Dedifferentiated amniotic fluid mesenchymal stem cell (primary cell): ENCODE measurements around the gene UGT8.
"Not testable (repeated sequence)": the region's sequence is repeated elsewhere in the genome, so short reads cannot be mapped to it uniquely, and the experiment has no call there.

Experiments used
- DNase-seq: peaks from one replicate; pipeline ENCODE4 v3.0.0-alpha.2; 2016; ENCODE audit errors: extremely low spot score

Gene UGT8, protein sequence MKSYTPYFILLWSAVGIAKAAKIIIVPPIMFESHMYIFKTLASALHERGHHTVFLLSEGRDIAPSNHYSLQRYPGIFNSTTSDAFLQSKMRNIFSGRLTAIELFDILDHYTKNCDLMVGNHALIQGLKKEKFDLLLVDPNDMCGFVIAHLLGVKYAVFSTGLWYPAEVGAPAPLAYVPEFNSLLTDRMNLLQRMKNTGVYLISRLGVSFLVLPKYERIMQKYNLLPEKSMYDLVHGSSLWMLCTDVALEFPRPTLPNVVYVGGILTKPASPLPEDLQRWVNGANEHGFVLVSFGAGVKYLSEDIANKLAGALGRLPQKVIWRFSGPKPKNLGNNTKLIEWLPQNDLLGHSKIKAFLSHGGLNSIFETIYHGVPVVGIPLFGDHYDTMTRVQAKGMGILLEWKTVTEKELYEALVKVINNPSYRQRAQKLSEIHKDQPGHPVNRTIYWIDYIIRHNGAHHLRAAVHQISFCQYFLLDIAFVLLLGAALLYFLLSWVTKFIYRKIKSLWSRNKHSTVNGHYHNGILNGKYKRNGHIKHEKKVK

DNA sequence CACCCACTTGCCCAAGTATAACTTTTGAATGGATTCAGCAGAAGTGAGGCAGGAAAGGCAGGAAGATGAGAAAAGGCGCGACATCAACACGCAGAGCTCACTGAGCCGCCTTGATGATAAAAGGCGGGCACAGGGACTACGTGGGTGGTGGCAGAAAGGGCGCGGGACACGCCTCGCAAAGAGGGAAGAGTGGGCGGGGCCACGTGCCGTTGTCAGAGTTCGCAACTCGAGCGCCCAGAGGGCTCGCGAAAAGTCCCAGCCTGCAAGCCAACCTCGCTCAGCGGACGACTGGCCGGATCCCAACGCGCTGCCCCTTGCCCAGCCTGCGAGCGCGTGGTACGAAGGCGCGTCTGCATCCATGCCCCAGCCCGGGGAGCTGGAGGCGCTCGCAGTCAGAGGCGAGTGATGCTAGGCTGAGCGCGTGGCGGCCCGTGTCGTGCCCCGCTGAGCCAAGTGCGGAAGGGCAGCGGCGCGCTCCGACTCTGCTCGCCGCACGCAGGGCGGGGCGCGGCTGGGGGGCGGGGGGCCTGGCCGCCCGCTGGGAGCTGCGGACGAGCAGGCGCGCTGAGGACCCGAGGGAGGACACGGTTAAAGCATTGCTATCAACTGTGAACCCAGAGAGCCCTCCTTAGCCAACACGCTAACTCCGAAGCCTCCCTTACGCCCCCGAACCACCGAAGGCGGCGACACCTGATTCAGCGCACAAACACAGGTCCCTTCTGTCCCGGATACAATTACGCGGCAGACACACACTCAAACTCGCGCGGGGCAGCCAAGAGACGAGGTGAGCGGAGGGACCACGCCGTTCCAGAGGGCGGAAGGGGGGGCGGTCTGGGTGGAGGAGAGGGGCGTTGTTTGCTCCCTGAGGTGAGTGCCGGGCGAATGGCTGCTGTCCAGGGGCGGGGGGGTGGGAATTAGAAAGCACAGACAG is at the start of gene UGT8:
Gene UGT8 (plus strand): TSS at position 617 of the 931 bp plus-strand sequence. CDS start 24,074 bp downstream, outside the sequence.
- DNase-seq: no peak

DNA sequence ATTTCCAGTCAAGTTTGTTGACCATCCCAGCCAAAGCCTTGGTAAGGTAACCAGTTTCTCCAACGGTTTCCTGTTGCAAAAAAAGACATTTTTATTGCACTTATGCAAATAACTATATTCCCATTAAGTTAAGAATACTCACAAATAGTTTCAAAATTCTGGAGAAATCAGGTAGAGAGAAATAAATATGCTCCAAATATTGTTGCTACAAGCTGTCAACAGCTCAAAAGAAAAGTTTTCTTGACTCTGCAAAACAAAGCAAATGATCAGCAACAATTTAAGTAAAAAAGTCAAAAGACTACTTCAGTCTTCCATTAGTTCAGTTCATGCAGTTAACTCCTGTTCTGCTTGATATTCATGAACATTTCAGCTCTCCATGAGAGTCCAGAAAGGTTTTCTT is 49.0 kb upstream of the UGT8 start:
- no peak for DNase-seq

DNA sequence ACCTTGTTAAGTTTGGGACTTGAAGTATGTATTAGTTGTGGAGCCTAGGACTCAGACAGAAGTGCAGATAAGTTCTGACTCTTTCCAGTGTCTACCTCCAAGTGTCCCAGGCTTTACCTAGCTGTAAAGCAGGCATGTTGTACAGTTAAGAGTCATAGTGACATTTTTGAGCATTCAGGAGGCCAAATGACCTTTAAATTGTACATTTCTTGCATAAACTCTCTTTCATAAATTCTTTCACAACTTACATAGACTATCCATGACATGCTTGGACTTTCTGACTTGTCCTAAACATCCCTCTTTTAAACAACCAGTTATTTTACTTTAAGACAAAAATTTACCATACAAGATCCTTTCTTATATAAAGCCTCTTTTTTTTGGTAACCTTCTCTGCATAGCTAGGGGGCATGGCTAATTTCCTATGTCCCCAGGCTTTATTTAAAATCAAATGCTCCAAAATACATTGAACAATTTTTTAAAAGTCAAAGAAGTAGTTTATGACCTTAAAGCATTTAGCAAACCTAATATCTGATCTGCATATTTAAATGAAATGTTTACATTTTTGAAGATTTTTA is 40.1 kb upstream of the UGT8 start:
- no peak for DNase-seq

DNA sequence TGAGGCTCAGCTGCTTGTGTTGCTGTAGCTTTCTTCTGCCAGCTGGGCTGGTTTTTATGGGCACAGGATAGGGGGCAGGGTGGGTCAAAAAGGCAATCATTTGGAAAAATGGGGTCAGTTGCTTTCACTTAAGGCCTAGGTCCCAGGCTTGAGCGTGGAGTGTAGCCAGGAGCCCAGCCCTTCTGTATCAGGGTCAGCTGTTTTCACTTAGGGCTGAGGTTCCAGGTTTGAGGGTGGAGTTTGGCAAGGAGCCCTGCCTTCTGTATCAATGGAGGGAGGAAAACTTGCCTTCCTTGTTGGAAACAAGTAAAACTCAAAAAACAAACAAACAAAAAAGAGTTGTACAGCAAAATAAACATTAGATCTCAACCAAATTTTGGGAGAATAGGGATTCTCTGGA is 37.0 kb upstream of the UGT8 start:
- DNase-seq: no peak

DNA sequence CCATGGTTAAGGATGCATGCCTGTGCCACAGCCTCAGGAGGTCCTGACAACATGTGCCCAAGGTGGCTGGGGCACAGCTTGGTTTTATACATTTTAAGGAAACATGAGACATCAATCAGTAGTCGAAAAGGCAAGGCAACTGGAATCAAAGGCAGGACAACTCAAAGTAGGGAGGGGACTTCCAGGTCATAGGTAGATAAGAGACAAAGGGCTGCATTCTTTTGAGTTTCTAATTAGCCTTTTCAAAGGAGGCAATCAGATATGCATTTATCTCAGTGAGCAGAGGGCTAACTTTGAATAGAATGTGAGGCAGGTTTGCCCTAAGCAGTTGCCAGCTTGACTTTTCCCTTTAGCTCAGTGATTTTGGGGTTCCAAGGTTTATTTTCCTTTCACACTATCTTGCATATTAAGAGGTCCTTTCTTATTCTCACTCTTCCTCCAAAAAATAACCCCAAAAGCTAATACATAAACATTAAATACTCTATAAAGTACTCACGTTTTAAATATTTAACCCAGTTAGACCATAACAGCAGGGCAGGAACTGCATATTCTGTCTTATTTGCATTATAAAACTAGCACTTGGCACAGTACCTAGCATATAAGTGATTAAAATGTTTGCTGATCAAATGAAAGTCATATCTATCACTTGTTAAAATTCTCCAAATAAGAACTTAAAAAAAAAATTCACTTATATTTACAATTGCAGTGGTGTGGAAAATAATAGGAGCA is 36.3 kb upstream of the UGT8 start:
- DNase-seq: no peak

DNA sequence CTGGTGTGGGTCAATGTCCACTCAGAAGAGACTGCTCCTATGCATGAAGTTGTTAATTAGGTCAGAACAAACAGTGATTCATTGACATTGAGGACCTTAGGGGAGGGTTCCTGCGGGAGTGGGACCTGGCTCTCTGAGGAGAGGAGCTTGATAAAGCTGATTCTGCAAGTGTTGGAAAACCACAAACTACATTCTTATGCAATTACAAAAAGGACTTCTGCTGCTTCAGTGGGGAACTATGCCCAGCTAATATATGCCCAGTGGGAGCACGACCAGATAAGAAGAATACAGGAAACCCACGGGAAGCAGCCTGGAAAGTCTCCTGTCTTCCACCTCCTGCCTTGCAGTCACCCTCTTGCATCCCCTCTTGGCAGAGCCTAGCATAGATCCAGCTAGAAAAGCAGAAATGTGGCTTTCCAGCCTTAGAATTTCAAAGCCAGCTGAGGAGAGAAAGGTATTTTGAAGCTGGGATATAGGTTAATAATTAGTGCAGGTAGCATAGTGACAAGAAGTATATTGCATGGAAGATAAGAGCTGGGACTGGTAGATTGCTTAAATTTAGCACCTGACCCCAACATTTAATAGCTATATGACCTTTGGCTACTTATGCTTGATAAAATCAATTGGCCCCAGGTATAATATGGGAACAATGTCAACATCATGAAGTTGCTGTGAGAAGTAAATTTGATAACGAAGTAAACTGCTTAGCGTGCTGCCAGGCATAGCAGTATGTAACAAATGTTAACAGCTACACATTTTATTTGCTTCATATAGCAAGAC is 34.9 kb upstream of the UGT8 start:
- DNase-seq: no peak

DNA sequence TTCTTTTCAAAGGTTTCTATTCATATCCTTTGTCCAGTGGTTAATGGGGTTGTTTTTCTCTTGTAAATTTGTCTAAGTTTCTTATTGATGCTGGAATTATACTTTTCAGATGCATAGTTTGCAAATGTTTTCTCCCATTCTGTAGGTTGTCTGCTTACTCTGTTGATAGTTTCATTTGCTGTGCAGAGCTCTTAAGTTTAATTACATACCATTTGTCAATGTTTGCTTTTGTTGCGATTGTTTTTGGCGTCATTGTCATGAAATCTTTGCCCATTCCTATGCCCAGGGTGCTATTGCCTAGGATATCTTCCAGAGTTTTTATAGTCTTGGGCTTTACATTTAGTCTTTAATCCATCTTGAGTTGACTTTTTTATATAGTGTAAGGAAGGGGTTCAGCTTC is 21.2 kb upstream of the UGT8 start:
- no peak for DNase-seq

DNA sequence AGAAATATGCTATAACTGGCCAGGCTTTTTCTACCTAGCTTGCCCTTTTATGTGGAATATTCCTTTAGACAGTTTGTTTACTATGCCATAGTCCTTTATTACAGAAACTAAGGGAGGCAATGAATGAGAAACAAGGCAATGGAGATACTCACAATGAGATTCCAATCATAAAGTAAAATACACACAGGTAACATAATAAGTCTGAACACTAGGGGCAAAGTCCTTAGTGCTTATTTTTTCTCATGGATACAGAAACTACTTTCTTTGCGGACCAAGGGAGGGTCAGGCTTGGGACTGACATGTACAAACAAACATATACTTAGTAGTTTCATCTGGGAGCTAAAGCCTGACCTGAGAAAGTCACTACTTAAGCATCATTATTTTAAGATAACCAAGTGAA is 16.0 kb upstream of the UGT8 start:
- no peak for DNase-seq

DNA sequence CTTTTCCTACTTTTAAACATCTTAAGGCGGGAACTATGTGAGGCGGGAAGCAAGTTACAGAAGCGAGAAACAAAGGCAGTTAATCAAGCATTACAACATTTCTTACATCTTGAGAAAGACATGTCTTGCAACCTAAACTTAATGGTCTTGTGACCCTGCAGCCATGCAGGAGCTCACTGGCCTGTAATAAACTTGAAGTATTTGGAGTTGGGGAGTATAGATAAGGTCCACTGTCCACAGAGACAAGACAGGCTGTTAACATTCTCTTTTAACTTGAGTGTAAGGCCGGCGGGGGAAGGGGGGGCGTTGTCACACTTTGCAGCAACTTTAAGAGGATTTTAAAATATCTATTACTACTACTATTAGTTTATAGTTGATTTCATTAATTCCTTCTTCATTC is 10.3 kb upstream of the UGT8 start:
- DNase-seq: no peak

DNA sequence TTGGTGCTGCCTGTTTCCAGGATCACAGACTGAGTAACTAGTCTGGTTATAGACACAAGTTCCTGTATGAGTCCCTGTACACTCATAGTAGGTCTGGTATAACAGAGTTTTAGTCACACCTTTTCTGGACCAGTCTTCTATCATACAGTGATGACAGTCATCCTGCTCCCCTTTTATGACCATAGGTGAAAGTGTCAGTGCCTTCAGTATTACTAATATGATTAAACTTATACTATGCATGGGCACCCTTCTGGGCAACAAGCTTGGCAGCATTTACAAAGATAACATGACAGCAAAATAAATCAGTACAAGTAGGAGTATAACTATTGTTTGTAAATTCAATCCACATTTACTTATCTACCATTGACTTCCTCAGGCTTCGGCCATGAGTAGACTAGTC is 8.2 kb upstream of the UGT8 start:
- DNase-seq: not testable (repeated sequence)

DNA sequence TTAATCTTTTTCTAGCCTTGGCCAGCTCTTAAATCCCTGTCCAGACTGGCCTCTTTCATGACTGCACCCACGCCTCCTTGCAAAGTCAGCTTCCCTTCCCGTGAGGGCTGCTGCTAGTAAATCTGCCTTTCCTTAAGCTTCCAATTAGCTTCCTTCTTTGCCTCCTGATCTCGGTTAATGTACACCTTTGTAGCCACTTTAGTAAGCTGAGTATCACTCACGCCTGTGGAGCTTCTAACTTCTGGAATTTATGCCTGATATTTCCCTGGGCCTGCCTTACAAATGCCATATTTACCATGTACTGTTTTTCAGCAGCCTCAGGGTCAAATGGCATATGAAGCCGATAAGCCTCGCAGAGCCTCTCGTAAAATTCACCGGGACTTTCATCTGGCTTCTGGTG is 5.1 kb upstream of the UGT8 start:
- no peak for DNase-seq

DNA sequence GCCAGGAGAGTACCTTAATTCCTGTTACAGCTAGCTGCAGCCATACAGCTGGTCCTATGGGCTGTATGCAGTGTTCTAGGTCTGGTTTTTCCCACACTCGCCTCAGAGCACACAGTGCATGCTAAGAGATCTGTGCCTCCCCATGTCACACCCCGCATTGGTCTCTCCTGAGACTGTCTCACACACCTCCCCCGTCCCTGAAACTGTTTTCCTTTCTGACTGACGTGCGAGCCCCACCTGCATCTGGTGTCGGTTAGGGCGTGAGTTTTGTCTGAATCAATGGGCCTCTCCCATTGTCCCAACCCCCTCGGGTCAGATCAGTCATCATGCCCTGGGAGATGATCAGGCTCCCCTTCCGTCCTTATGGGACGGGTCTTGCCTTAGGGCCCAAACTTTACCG is 3.4 kb upstream of the UGT8 start:
- no peak for DNase-seq

DNA sequence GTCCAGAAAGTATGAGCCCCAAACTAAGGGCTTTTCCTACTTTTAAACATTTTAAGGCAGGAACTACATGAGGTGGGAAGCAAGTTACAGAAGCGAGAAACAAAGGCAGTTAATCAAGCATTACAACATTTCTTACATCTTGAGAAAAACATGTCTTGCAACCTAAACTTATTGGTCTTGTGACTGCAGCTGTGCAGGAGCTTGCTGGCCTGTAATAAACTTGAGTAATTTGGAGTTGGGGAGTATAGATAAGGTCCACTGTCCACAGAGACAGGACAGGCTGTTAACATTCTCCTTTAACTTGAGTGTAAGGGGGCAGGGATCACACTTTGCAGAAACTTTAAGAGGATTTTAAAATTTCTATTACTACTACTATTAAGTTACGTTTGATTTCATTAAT is 2.7 kb upstream of the UGT8 start:
- DNase-seq: no peak

DNA sequence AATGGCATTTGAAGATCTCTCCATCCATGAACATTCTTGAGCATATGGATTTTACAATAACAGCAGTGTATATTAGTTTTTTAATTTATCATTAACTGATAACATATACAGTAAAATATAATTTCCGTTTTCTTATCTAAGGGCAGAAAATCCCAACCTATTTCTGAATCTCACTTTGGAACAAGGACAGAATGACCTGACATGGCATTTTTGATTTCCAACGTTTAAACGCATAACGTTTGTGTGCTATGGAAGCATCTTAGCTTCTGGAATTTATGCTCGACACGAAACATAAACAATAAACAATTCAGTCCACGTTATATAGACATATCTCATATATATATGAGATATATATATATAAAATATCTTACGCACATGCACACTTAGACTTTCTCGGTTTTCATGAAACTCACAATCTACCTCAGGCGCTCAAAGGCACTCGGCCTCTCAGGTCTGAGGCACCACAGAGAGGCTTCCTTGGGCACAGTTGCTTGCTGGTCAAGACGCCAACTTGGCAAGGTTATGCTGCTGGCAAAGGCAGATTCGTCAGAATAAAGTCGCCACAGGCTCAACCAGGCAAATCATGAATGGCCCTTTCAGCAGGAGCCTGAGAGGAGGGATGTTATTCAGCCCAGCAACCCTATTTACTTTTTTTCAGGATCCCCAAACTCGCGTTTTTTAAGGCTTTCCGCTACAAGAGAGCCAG is 1.0 kb upstream of the UGT8 start:
- DNase-seq: no peak

DNA sequence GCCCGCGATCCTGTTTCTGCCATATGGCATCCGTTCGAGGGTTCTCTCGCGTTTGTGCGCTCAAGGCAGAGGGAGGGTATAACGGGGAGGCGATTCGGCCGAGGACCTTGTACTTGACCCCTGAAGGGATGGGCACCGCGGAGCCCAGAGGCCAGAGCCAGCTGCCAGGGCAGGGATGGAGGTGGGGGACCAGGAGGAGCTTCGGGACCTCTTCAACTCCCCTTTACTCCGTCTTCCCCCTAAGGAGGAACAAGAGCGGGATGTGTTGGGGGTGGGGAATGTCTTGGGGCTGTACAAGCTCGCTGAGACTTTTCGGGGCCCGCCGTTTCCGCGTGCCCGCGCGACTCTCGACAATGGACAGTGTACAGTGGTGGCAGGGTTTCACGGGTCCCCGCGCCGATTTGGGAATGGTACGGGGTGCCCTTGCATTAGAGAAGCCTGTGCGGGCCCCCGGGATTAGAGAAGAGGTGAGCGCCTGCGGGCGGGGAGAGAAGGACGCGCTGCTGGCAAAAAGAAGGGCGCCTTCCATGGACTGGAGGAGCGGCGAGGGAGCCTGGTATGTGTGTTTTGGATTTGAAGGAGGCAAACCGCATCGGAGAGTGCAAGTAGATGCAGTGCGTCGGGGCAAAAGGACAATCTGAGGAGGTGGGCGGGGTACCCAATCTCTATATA is 760 bp downstream of the UGT8 start:
- DNase-seq: no peak

DNA sequence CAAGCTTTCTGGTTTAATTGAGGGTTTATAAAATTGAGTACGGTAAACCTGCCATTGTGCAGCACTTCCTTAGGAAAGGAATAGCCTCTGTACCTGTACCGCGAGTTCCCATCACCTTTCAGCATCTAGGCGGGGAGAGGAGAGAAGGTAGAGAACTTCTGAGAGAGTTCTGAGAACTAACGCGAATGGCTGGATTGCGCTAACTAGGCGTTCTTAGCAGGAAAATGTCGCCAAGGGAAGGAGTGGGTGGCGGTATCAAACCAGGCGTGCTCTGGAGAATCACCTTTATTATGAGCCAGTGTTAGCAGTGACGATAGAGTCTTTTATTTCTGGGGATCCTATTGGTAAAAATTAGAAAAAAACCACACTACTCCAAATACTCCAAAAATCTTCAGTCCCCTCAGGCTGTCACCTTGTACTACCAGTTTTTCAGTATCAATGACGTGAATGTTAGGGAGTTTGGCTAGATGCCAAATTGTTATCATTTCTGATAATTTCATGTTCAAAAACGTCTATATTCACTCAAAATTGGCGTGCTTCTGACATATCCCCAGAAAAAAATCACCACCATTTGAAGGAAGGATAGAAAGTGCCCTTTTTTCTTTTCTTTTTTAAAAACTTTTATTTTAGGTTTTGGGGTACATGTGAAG is 1.4 kb downstream of the UGT8 start:
- no peak for DNase-seq

DNA sequence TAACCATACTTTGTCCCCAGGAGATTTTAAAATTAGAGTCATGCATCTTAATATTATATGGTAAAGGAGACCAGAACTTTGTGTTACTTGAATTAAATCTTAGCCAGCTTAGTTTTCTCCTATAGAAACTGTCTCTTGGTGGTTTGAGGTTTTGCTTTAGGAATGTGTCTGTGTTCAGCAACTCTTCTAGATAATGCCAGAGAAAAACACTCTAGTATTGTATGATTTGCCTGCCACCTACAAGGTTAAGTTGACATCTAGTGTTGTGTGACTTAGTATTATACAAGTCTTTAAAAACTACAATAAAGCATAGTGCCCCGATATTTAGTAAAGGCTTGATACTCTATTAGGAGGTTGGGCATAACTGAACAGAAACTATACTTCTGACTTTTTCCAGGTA is 2.1 kb downstream of the UGT8 start:
- no peak for DNase-seq

DNA sequence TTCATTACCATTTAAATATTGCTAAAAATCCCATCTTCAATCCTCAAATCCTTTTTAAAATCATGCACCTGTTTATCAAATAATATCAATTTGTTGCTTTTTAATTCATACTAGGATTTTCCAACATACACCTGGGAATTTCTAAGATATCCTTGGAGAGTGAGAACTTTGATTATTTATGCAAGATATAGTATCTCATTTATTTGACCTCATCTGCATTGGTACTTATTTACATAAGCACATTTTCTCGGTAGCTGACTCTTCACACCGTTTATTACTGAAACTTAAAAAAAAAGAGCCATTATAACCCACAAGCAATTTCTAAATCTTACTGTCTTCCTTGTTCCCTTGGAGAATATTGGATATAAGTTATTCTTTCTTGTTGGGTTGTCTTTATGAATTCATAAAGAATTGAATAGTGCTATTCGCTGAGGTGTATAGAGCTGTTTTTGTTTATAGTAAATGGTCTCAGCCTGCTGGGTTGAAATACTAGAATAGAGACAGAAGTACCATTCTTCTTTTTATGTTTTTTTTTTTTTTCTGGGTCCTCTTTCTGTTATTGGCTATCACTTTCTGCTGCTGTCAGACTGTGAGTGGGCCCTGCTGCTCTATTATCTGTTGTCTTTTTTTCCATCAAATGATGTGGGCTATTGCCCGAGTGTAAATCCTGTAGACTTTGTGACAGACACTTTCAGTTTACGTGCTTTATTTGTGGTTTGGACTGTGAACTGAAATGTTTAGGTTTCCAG is 2.9 kb downstream of the UGT8 start:
- no peak for DNase-seq
